ENCODE data around the gene COQ9.
"Not testable (repeated sequence)": the region's sequence is repeated elsewhere in the genome, so short reads cannot be mapped to it uniquely, and the experiment has no call there.

Gene COQ9

GRCh38 chr16:57498031-57498430 is 50.8 kb downstream of the COQ9 start:
- DNase-seq (ENCODE audit: insufficient read length) (no peak), FAIRE-seq (no peak)
- TF ChIP-seq POLR2A (IDR thresholded peaks at IDR 0.05; ENCODE audit: low read depth, low read length): no peak
- TF ChIP-seq POLR2AphosphoS5 (IDR thresholded peaks at IDR 0.05; ENCODE audit: low read depth, low read length): no peak
- no peak for TF ChIP-seq TAF1 (IDR thresholded peaks at IDR 0.05; ENCODE audit: borderline replicate concordance, low read depth, low read length)

- DNase-seq (ENCODE audit: insufficient read length); FAIRE-seq: not testable (repeated sequence)
Measured at GRCh38 chr16:57499941-57500340, 52.7 kb downstream of the COQ9 start.

- FAIRE-seq (no peak), DNase-seq (ENCODE audit: insufficient read length) (no peak)
- no peak for TF ChIP-seq POLR2A (IDR thresholded peaks at IDR 0.05; ENCODE audit: low read depth, low read length)
- no peak for TF ChIP-seq TAF1 (IDR thresholded peaks at IDR 0.05; ENCODE audit: borderline replicate concordance, low read depth, low read length)
- no peak for TF ChIP-seq POLR2AphosphoS5 (IDR thresholded peaks at IDR 0.05; ENCODE audit: low read depth, low read length)
Measured at GRCh38 chr16:57500578-57501111, 53.4 kb downstream of the COQ9 start.

- FAIRE-seq: no peak
Measured at GRCh38 chr16:57501492-57501891, 54.2 kb downstream of the COQ9 start.

GRCh38 chr16:57502048-57502775 is 54.9 kb downstream of the COQ9 start:
- DNase-seq (ENCODE audit: insufficient read length) (no peak), FAIRE-seq (no peak)

More at GRCh38 chr16:57501492-57501891, 54.2 kb downstream of the COQ9 start:
- TF ChIP-seq POLR2A (IDR thresholded peaks at IDR 0.05; ENCODE audit: low read depth, low read length): no peak
- TF ChIP-seq TAF1 (IDR thresholded peaks at IDR 0.05; ENCODE audit: borderline replicate concordance, low read depth, low read length): no peak
- no peak for DNase-seq (ENCODE audit: insufficient read length)

GRCh38 chr16:57503366-57503765 is 56.1 kb downstream of the COQ9 start:
- no peak for DNase-seq (ENCODE audit: insufficient read length)
- no peak for TF ChIP-seq TAF1 (IDR thresholded peaks at IDR 0.05; ENCODE audit: borderline replicate concordance, low read depth, low read length)
- TF ChIP-seq POLR2A (IDR thresholded peaks at IDR 0.05; ENCODE audit: low read depth, low read length): no peak
- TF ChIP-seq POLR2AphosphoS5 (IDR thresholded peaks at IDR 0.05; ENCODE audit: low read depth, low read length): no peak
- no peak for FAIRE-seq

More at GRCh38 chr16:57502048-57502775, 54.9 kb downstream of the COQ9 start:
- TF ChIP-seq TAF1 (IDR thresholded peaks at IDR 0.05; ENCODE audit: borderline replicate concordance, low read depth, low read length): no peak
- TF ChIP-seq POLR2A (IDR thresholded peaks at IDR 0.05; ENCODE audit: low read depth, low read length): no peak
- TF ChIP-seq POLR2AphosphoS5 (IDR thresholded peaks at IDR 0.05; ENCODE audit: low read depth, low read length): no peak

GRCh38 chr16:57504001-57504400 is 56.7 kb downstream of the COQ9 start:
- FAIRE-seq: no peak
- no peak for DNase-seq (ENCODE audit: insufficient read length)
- no peak for TF ChIP-seq POLR2AphosphoS5 (IDR thresholded peaks at IDR 0.05; ENCODE audit: low read depth, low read length)
- no peak for TF ChIP-seq POLR2A (IDR thresholded peaks at IDR 0.05; ENCODE audit: low read depth, low read length)
- TF ChIP-seq TAF1 (IDR thresholded peaks at IDR 0.05; ENCODE audit: borderline replicate concordance, low read depth, low read length): no peak

GRCh38 chr16:57504491-57504890 is 57.2 kb downstream of the COQ9 start:
- DNase-seq (ENCODE audit: insufficient read length) (no peak), FAIRE-seq (no peak)
- TF ChIP-seq POLR2AphosphoS5 (IDR thresholded peaks at IDR 0.05; ENCODE audit: low read depth, low read length) (no peak), TAF1 (IDR thresholded peaks at IDR 0.05; ENCODE audit: borderline replicate concordance, low read depth, low read length) (no peak), POLR2A (IDR thresholded peaks at IDR 0.05; ENCODE audit: low read depth, low read length) (no peak)

GRCh38 chr16:57505169-57505568 is 57.9 kb downstream of the COQ9 start:
- FAIRE-seq (no peak), DNase-seq (ENCODE audit: insufficient read length) (no peak)
- TF ChIP-seq POLR2AphosphoS5 (IDR thresholded peaks at IDR 0.05; ENCODE audit: low read depth, low read length): no peak

- TF ChIP-seq POLR2AphosphoS5 (IDR thresholded peaks at IDR 0.05; ENCODE audit: low read depth, low read length): no peak
- TF ChIP-seq POLR2A (IDR thresholded peaks at IDR 0.05; ENCODE audit: low read depth, low read length): no peak
- no peak for TF ChIP-seq TAF1 (IDR thresholded peaks at IDR 0.05; ENCODE audit: borderline replicate concordance, low read depth, low read length)
- FAIRE-seq (no peak), DNase-seq (ENCODE audit: insufficient read length) (no peak)
Measured at GRCh38 chr16:57507136-57508034, 60.1 kb downstream of the COQ9 start.

GRCh38 chr16:57508035-57508425 is 60.8 kb downstream of the COQ9 start:
- TF ChIP-seq POLR2A (IDR thresholded peaks at IDR 0.05; ENCODE audit: low read depth, low read length) (no peak), TAF1 (IDR thresholded peaks at IDR 0.05; ENCODE audit: borderline replicate concordance, low read depth, low read length) (no peak)
- FAIRE-seq (no peak), DNase-seq (ENCODE audit: insufficient read length) (no peak)
